NCI-H446 treated with DMSO at 0.1 percent for 48 hours (cell line): ENCODE results near the gene TAF4.
"Not testable (repeated sequence)": the region's sequence is repeated elsewhere in the genome, so short reads cannot be mapped to it uniquely, and the experiment has no call there.

Source experiments
- DNase-seq: peaks from one replicate; lab custom pipeline; 2025; lab: John Stamatoyannopoulos, UW

TAF4 gene

GRCh38 chr20:61960836-61961235 lies 104.8 kb downstream of the TAF4 start:
- no peak for DNase-seq

- DNase-seq: no peak
Observed at GRCh38 chr20:61958773-61959700, 106.6 kb downstream of the TAF4 start.

- no peak for DNase-seq
Observed at GRCh38 chr20:61957961-61958715, 107.5 kb downstream of the TAF4 start.

GRCh38 chr20:61956396-61957342 lies 109.0 kb downstream of the TAF4 start:
- no peak for DNase-seq

- no peak for DNase-seq
Observed at GRCh38 chr20:61955668-61956395, 109.8 kb downstream of the TAF4 start.

- no peak for DNase-seq
Observed at GRCh38 chr20:61954276-61955021, 111.2 kb downstream of the TAF4 start.

GRCh38 chr20:61953037-61954021 lies 112.4 kb downstream of the TAF4 start:
- no peak for DNase-seq

GRCh38 chr20:61951695-61952533 lies 113.8 kb downstream of the TAF4 start:
- no peak for DNase-seq

GRCh38 chr20:61950641-61951071 lies 115.0 kb downstream of the TAF4 start:
- DNase-seq: no peak

- DNase-seq: no peak
Observed at GRCh38 chr20:61949714-61950640, 115.7 kb downstream of the TAF4 start.

GRCh38 chr20:61949363-61949713 lies 116.3 kb downstream of the TAF4 start:
- DNase-seq: no peak

GRCh38 chr20:61948586-61949362 lies 116.9 kb downstream of the TAF4 start:
- DNase-seq: no peak

GRCh38 chr20:61948056-61948455 lies 117.6 kb downstream of the TAF4 start:
- DNase-seq: not testable (repeated sequence)

- DNase-seq: not testable (repeated sequence)
Observed at GRCh38 chr20:61945495-61945894, 120.2 kb downstream of the TAF4 start.

GRCh38 chr20:61944967-61945366 lies 120.7 kb downstream of the TAF4 start:
- DNase-seq: not testable (repeated sequence)

- no peak for DNase-seq
Observed at GRCh38 chr20:61942526-61942925, 123.2 kb downstream of the TAF4 start.
